ENCODE measurements around the gene CCDC74B.
"Not testable (repeated sequence)": the region's sequence is repeated elsewhere in the genome, so short reads cannot be mapped to it uniquely, and the experiment has no call there.

The CCDC74B gene

GRCh38 chr2:130158631-130159030, 13.7 kb upstream of the CCDC74B start:
- in situ Hi-C loops (cut with MboI; ENCODE audit: low sequenced_read_pairs, unreplicated experiment): no loop called here
- DNase-seq (ENCODE audit: low spot score): no peak

GRCh38 chr2:130157825-130158514, 13.1 kb upstream of the CCDC74B start:
- TF ChIP-seq, protein P1, sequence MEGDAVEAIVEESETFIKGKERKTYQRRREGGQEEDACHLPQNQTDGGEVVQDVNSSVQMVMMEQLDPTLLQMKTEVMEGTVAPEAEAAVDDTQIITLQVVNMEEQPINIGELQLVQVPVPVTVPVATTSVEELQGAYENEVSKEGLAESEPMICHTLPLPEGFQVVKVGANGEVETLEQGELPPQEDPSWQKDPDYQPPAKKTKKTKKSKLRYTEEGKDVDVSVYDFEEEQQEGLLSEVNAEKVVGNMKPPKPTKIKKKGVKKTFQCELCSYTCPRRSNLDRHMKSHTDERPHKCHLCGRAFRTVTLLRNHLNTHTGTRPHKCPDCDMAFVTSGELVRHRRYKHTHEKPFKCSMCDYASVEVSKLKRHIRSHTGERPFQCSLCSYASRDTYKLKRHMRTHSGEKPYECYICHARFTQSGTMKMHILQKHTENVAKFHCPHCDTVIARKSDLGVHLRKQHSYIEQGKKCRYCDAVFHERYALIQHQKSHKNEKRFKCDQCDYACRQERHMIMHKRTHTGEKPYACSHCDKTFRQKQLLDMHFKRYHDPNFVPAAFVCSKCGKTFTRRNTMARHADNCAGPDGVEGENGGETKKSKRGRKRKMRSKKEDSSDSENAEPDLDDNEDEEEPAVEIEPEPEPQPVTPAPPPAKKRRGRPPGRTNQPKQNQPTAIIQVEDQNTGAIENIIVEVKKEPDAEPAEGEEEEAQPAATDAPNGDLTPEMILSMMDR (IDR thresholded peaks at IDR 0.05; ENCODE audit: borderline replicate concordance, control extremely low read depth, extremely low read depth, insufficient read depth, missing control alignments): peak; percentile 47
- peak; percentile 70 for DNase-seq (ENCODE audit: low spot score)
- in situ Hi-C loops (cut with MboI; ENCODE audit: low sequenced_read_pairs, unreplicated experiment): not testable (repeated sequence)

More at GRCh38 chr2:130158631-130159030, 13.7 kb upstream of the CCDC74B start:
- TF ChIP-seq, protein P1 (IDR thresholded peaks at IDR 0.05; ENCODE audit: borderline replicate concordance, control extremely low read depth, extremely low read depth, insufficient read depth, missing control alignments): no peak

GRCh38 chr2:130157354-130157753, 12.4 kb upstream of the CCDC74B start:
- DNase-seq (ENCODE audit: low spot score); in situ Hi-C loops (cut with MboI; ENCODE audit: low sequenced_read_pairs, unreplicated experiment): not testable (repeated sequence)

GRCh38 chr2:130156624-130157004, 11.7 kb upstream of the CCDC74B start:
- in situ Hi-C loops (cut with MboI; ENCODE audit: low sequenced_read_pairs, unreplicated experiment): no loop called here
- DNase-seq (ENCODE audit: low spot score): no peak
- TF ChIP-seq, protein P1 (IDR thresholded peaks at IDR 0.05; ENCODE audit: borderline replicate concordance, control extremely low read depth, extremely low read depth, insufficient read depth, missing control alignments): no peak

GRCh38 chr2:130155956-130156623, 11.2 kb upstream of the CCDC74B start:
- DNase-seq (ENCODE audit: low spot score): peak; percentile 49
- TF ChIP-seq, protein P1 (IDR thresholded peaks at IDR 0.05; ENCODE audit: borderline replicate concordance, control extremely low read depth, extremely low read depth, insufficient read depth, missing control alignments): peak; percentile 43
- in situ Hi-C loops (cut with MboI; ENCODE audit: low sequenced_read_pairs, unreplicated experiment): not testable (repeated sequence)

- TF ChIP-seq, protein P1 (IDR thresholded peaks at IDR 0.05; ENCODE audit: borderline replicate concordance, control extremely low read depth, extremely low read depth, insufficient read depth, missing control alignments): no peak
- DNase-seq (ENCODE audit: low spot score): no peak
- in situ Hi-C loops (cut with MboI; ENCODE audit: low sequenced_read_pairs, unreplicated experiment): no loop called here
Observed at GRCh38 chr2:130154773-130155765, 10.2 kb upstream of the CCDC74B start.

GRCh38 chr2:130154423-130154770, 9.5 kb upstream of the CCDC74B start:
- DNase-seq (ENCODE audit: low spot score); in situ Hi-C loops (cut with MboI; ENCODE audit: low sequenced_read_pairs, unreplicated experiment): not testable (repeated sequence)

- DNase-seq (ENCODE audit: low spot score); in situ Hi-C loops (cut with MboI; ENCODE audit: low sequenced_read_pairs, unreplicated experiment): not testable (repeated sequence)
Observed at GRCh38 chr2:130153721-130154422, 9.0 kb upstream of the CCDC74B start.
